Caco-2 (cell line): ENCODE data around the gene HMHB1. TPM values are rescaled to one million over a fixed set of nuclear protein-coding genes. Genes with fewer than 3 reads are reported as not detected.

Source experiments
- BruUV-seq: library from RNA; stranded (reverse); fragments of 400-500 nt; replicated peaks from 2 replicates; lab custom pipeline; 2021; lab: Mats Ljungman, UMichigan
- CTCF ChIA-PET: fragments of 300-600 bp; sonication (Branson Sonifier 250); formaldehyde crosslinking; loops from one replicate; lab custom pipeline; 2022; ENCODE audit warnings: antibody characterized with exemption; lab: Charles Lee
- POLR2A ChIA-PET: fragments of 300-600 bp; sonication (Branson Sonifier 250); formaldehyde crosslinking; loops from one replicate; lab custom pipeline; 2022; ENCODE audit warnings: antibody characterized with exemption; lab: Charles Lee
- DNase-seq, 2 experiments: peaks; one replicate each; pipeline versions ENCODE4 v3.0.0 to v3.0.0-alpha.2; 2020 to 2022
- H3K27me3 ChIP-seq: replicated peaks from 2 replicates; pipeline ENCODE4 v1.6.0; 2011; ENCODE audit warnings: low read length; ENCODE audit not compliant: control insufficient read depth, insufficient read depth
- H3K36me3 ChIP-seq: 2 replicates; pipeline ENCODE4 v1.5.1; 2011; ENCODE audit warnings: low read length; ENCODE audit not compliant: control insufficient read depth, insufficient read depth
- H3K4me1 ChIP-seq: fragments of 250-450 bp; sonication (Bioruptor Pico); 2 replicates; pipeline ENCODE4 v1.5.1; 2020; ENCODE audit warnings: mild to moderate bottlenecking
- H3K4me3 ChIP-seq: 2 replicates; pipeline ENCODE4 v1.5.1; 2011; ENCODE audit warnings: low read depth, mild to moderate bottlenecking, control low read depth, low read length
- H3K9me3 ChIP-seq: fragments of 250-450 bp; sonication (Bioruptor Pico); 2 replicates; pipeline ENCODE4 v1.5.1; 2020; ENCODE audit warnings: mild to moderate bottlenecking, moderate library complexity
- H3K27ac Mint-ChIP-seq: one replicate; pipeline ENCODE4 v1.8.0; 2022; ENCODE audit warnings: mixed read lengths; ENCODE audit not compliant: unreplicated experiment
- H3K27me3 Mint-ChIP-seq: one replicate; pipeline ENCODE4 v1.8.0; 2022; ENCODE audit warnings: mixed read lengths; ENCODE audit not compliant: insufficient read depth, unreplicated experiment
- H3K36me3 Mint-ChIP-seq: one replicate; pipeline ENCODE4 v1.8.0; 2022; ENCODE audit warnings: mild to moderate bottlenecking, mixed read lengths; ENCODE audit not compliant: insufficient read depth, unreplicated experiment
- H3K4me1 Mint-ChIP-seq: one replicate; pipeline ENCODE4 v1.8.0; 2022; ENCODE audit warnings: low read depth, mixed read lengths; ENCODE audit not compliant: unreplicated experiment
- H3K4me3 Mint-ChIP-seq: one replicate; pipeline ENCODE4 v1.8.0; 2022; ENCODE audit warnings: mild to moderate bottlenecking, moderate library complexity, mixed read lengths; ENCODE audit not compliant: unreplicated experiment
- H3K9me3 Mint-ChIP-seq: one replicate; pipeline ENCODE4 v1.8.0; 2022; ENCODE audit warnings: mixed read lengths; ENCODE audit not compliant: unreplicated experiment
- CTCF ChIP-seq, 2 experiments: fragments of 200-600 bp in 1 of 2; IDR thresholded peaks; 1 replicate in 1 of 2; 2 replicates in 1 of 2; pipeline versions ENCODE4 v1.5.1 to v1.8.0; 2011 to 2022; ENCODE audit warnings: antibody characterized with exemption in 1 of 2, control low read depth in 1 of 2, inconsistent platforms in 1 of 2, low read depth in 1 of 2, low read length in 1 of 2, mild to moderate bottlenecking in 1 of 2, moderate library complexity in 1 of 2; ENCODE audit not compliant: insufficient read depth in 1 of 2, severe bottlenecking in 1 of 2, unreplicated experiment in 1 of 2
- intact Hi-C: fragments of 100-400 bp; cut with micrococcal nuclease; formaldehyde crosslinking; loops from one replicate; pipeline ENCODE4 v1.10.0; 2022; ENCODE audit not compliant: unreplicated experiment
- total RNA-seq: library from RNA; stranded (reverse); gene quantifications from 2 replicates; pipeline ENCODE4 v1.2.3, GENCODE V29; 2022

HMHB1 gene
- total RNA-seq, 1 experiment from 2014 or later, result not detected

GRCh38 chr5:143791848-143792731 is 19.9 kb upstream of the HMHB1 start:
- no peak overlapping the region for H3K4me3 Mint-ChIP-seq
- DNase-seq, result no peak
- ChIA-PET CTCF (no interaction called here), POLR2A (no interaction called here)
- Histone ChIP-seq H3K27me3 (no peaks in the 10 kb centered on the region), H3K9me3 (no peaks in the 10 kb centered on the region), H3K4me1 (no peaks in the 10 kb centered on the region), H3K4me3 (no peak overlapping the region), H3K36me3 (no peaks in the 10 kb centered on the region)
- no peaks in the 10 kb centered on the region for H3K4me1 Mint-ChIP-seq
- H3K9me3 Mint-ChIP-seq, result no peaks in the 10 kb centered on the region
- H3K27me3 Mint-ChIP-seq, result peaks cover 5% of the 10 kb centered on the region
- no peaks in the 10 kb centered on the region for H3K36me3 Mint-ChIP-seq
- no TSS peak for BruUV-seq
- intact Hi-C loops, result no loop called here
- H3K27ac Mint-ChIP-seq, result no peak overlapping the region
- no peak for TF ChIP-seq CTCF (IDR thresholded peaks at IDR 0.05; ENCODE audit: insufficient read depth in 1 of 2, low read depth in 1 of 2, low read length in 1 of 2, severe bottlenecking in 1 of 2, unreplicated experiment in 1 of 2)

- BruUV-seq, result no TSS peak
- no peaks in the 10 kb centered on the region for H3K4me1 ChIP-seq
- H3K27me3 ChIP-seq, result no peaks in the 10 kb centered on the region
- POLR2A ChIA-PET, result no interaction called here
- DNase-seq, result no peak
- H3K4me1 Mint-ChIP-seq, result no peaks in the 10 kb centered on the region
- CTCF ChIA-PET, result no interaction called here
- H3K9me3 Mint-ChIP-seq, result no peaks in the 10 kb centered on the region
- no peak for TF ChIP-seq CTCF (IDR thresholded peaks at IDR 0.05; ENCODE audit: insufficient read depth in 1 of 2, low read depth in 1 of 2, low read length in 1 of 2, severe bottlenecking in 1 of 2, unreplicated experiment in 1 of 2)
- peaks cover 5% of the 10 kb centered on the region for H3K27me3 Mint-ChIP-seq
- no peaks in the 10 kb centered on the region for H3K36me3 Mint-ChIP-seq
- H3K36me3 ChIP-seq, result no peaks in the 10 kb centered on the region
- H3K4me3 Mint-ChIP-seq, result no peak overlapping the region
- no peaks in the 10 kb centered on the region for H3K9me3 ChIP-seq
- intact Hi-C loops, result no loop called here
- no peak overlapping the region for H3K4me3 ChIP-seq
- H3K27ac Mint-ChIP-seq, result no peak overlapping the region
Observed at GRCh38 chr5:143793249-143793648, 18.7 kb upstream of the HMHB1 start.

GRCh38 chr5:143796125-143796524 is 15.8 kb upstream of the HMHB1 start:
- Mint-ChIP-seq H3K4me3 (no peak overlapping the region), H3K36me3 (no peaks in the 10 kb centered on the region), H3K27me3 (peaks cover 5% of the 10 kb centered on the region), H3K4me1 (no peaks in the 10 kb centered on the region), H3K9me3 (no peaks in the 10 kb centered on the region), H3K27ac (no peak overlapping the region)
- Histone ChIP-seq H3K4me1 (no peaks in the 10 kb centered on the region), H3K36me3 (no peaks in the 10 kb centered on the region), H3K9me3 (no peaks in the 10 kb centered on the region), H3K4me3 (no peak overlapping the region), H3K27me3 (no peaks in the 10 kb centered on the region)
- TF ChIP-seq CTCF (IDR thresholded peaks at IDR 0.05; ENCODE audit: insufficient read depth in 1 of 2, low read depth in 1 of 2, low read length in 1 of 2, severe bottlenecking in 1 of 2, unreplicated experiment in 1 of 2), result no peak
- no peak for DNase-seq
- intact Hi-C loops, result no loop called here
- POLR2A ChIA-PET, result no interaction called here
- CTCF ChIA-PET, result no interaction called here
- no TSS peak for BruUV-seq
